DMS 273 (cell line): ENCODE results near the gene METTL23.
A peak's percentile ranks its signal among the peaks of the same experiment; 100 is the strongest.
"Not testable (repeated sequence)": the region's sequence is repeated elsewhere in the genome, so short reads cannot be mapped to it uniquely, and the experiment has no call there.

Experiments used
- DNase-seq: peaks from one replicate; lab custom pipeline; 2025; ENCODE audit not compliant: unreplicated experiment; lab: John Stamatoyannopoulos, UW

The METTL23 gene

DNA sequence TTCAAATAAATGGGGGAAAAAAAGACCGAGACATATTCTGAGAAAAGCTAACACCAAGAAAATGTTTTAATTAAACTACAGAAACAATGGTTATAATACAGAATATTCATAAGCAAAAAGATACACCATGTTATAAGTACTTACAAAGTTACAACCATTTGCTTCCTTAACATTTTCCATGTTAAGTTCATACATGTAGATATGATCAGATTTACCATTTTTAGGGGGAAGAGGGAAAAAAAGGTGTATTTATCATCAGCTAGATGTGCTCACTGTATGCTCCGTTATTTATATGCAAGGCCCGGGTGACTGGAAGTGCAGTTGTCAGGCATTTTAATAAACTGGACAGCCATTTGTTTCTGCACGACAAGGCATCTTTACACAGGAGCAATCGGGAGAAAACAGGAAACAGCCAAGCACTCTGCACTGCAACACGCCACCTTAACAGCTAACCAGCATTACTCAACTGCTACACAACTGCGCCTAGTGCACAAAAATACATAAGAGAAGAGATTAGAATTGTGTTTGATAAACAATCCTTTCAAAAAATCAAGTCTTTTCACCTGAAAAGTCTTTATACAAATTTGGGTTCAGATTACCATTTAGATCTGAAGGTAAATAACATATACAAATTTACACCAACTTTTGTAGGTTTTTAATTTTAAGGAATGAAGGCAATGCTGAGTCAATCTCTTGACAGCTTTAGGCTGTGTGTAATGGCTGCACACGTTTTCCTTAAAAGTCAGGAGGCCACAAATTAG lies 7.6 kb downstream of the METTL23 start:
- DNase-seq = peak; percentile 32

DNA sequence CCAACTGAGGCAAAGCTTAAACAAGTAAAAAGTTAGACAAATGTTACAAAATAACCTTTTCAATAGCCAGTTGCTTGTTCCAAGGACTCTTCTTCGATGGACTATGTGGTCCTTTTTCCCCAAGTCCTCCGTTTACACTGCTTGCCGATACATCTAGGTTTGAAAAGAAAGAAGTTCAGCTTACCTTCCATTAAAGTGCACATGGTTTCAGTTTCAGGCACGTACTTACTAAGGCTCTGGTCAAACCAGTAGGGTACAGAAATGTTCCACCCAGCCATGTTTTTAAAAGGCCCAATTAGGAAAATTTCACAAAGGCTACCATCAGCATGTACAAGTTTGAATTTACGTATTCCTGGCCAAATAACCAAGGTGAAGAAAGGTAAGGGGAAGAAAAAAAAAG lies 8.4 kb downstream of the METTL23 start:
- peak; percentile 51 for DNase-seq

DNA sequence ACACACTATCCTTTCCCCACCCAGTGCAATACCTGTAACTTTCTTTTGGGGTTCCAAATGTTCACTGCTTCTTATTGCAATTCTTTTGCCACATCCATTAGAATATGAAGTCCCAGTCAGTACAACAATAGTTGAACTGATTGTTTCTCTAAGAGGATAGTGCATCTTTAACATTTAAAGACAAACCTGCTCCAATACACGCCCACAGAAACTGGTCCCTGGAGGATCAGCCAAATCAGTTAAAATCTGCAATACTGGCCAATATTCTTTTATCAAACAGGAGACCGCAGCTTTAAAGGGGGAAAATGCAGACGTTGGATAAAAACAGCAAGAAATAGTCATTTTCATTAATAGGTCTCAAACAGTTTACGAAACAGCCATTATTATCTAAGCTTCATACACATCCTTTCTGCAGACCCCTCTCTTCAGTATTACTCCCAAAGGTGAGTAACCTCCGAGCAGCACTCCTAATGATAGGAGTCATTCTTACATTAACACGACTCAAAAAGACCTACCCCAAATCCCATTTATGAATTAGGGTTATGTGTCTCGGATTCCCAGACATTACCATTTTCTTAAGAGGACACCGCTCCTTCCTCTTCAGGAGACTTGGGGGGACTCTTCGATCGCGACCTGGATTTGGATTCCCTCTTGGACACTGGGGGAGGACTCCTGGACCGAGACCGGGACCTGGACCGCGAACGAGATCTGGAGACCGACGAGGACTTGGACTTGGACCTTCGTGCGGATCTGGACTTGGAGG lies 9.1 kb downstream of the METTL23 start:
- no peak for DNase-seq

DNA sequence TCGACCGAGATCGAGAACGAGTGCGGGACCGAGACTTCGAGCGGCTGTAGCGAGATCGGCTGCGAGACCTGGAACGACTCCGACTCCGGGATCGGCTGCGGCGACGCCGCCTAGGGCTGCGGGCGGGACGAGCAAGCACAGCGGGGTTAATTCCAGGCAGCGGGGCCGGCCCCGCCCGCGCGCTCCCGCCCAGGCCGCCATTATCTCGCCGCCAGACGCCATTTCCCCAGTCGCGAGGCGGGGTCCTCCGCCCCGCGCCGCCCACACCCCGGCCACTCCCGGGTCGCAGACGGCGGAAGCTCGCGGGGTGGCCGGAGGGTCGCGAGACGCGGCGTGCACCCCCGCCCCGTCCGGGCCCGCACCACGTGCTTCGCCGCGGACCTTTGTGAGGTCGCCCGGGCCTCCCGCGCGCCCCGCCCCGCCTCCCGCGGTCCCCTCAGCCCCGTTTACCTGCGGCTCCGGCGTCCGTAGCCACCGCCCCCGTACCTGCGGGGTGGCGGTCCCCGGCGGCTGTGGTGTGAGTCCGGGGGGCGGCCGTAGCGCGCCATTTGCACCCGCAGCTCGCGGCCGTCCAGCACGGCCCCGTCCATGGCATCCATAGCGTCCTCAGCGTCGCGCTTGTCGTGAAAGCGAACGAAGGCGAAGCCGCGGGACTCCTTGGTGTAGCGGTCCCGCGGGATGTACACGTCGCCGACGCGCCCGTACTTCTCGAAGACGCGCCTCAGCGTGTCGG lies 9.9 kb downstream of the METTL23 start:
- peak; percentile 63 for DNase-seq

DNA sequence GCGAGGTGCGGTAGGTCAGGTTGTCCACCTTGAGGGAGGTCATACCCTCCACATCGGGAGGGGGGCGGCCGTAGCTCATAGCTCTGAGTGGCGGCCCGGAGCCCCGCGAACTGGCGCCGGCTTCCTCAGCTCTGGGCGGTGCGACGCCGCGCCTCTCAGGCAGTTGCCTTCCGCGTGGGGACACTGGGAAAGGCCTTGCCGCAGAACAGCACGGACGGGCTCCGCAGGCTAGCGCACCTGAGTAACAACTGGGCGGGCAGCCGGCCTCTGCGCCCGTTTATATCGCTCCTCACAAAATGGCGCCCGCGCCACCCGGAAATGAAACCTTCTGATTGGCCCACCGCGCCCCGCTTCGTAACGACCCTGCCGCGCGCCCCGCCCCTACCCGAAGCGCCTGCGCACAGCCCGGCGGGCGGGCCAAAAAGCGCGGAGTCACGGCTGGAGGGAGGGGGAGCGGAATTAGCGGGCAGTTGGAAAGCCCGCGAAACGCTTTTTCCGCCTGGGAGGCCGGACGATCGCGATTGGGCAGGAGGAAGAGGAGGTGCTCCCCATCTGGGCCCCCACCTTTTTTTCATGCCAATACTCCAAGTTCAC lies 10.5 kb downstream of the METTL23 start, which contains the start of gene SRSF2:
TSS of gene SRSF2 (minus strand) at position 250 of the 594 bp plus-strand sequence. CDS start at position 79, 171 bp downstream.
- peak; percentile 100 for DNase-seq

DNA sequence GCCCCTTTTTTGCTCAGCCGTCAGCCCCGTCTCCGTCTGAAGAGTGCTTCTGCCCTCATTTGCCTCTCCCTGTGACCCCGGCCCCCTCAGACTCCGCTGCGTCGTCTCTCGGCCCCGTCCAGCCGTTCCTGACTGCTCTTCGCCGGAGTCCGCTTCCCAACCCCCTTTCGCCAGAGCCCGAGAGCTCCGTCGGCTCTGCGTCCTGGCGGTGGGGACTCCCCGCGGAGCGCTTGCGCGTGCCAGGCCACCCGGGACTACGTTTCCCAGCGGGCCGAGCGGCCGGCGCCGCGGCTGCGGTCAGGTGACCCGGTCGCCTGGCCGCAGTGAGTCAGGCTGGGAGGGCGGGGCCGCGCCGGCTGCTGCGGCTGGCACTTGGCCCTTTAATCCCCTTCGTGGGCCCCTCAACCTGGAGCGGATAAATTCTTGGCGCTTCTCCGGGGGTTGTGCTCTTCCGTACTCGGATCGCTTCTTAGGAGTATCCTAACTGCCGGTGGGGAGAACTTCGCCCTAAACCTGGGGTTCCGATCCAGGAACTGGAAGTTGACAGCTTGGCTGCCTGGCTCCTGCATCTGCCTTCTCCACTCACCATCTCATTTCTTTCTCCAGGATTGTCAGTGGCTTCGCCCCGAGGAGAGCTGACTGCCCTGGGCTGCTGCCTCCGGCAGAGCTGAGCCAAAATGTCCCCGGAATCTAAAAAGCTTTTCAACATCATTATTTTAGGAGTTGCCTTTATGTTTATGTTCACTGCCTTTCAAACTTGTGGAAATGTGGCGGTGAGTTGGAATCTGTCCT lies 11.2 kb downstream of the METTL23 start, which contains the start of gene MFSD11:
TSS of gene MFSD11 (plus strand) at position 444 of the 792 bp plus-strand sequence. CDS start at position 678, 234 bp downstream.
- peak; percentile 98 for DNase-seq

DNA sequence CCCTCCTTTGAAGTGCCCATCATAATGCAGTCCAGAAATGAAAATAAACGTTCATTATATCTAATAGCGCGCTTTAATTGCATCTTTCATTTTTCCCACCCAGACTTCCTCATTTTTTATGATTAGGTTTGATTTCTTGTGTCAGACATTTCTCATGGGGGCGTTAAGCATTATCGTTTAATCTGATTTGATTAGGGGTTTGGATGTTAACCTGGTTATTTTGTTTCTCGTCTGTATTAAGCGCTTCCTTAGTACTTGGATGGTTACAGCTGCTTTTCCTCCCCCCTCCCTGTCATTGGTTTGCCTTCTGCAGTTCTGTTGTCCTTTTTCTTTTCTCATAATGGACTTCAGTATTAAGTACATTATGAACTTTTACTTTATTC lies 11.8 kb downstream of the METTL23 start:
- DNase-seq = peak; percentile 34

DNA sequence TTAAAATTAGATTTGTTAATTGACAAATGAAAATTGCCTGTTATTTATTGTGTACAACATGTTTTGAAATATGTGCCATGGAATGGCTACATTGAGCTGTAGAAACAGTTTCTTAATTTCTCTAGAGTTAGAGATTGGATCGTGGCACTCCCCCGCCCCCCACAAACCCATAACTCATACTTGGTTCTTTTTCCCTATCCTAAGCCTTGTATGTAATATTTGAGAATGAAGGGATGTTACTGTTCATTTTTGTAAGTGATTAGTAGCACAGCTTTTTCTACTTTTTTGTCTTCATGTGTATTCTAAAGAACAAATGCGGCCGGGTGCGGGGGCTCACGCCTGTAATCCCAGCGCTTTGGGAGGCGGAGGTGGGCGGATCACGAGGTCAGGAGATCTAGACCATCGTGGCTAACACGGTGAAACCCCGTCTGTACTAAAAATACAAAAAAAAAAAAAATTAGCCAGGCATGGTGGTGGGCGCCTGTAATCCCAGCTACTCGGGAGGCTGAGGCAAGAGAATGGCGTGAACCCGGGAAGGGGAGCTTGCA lies 13.0 kb downstream of the METTL23 start:
- not testable (repeated sequence) for DNase-seq

DNA sequence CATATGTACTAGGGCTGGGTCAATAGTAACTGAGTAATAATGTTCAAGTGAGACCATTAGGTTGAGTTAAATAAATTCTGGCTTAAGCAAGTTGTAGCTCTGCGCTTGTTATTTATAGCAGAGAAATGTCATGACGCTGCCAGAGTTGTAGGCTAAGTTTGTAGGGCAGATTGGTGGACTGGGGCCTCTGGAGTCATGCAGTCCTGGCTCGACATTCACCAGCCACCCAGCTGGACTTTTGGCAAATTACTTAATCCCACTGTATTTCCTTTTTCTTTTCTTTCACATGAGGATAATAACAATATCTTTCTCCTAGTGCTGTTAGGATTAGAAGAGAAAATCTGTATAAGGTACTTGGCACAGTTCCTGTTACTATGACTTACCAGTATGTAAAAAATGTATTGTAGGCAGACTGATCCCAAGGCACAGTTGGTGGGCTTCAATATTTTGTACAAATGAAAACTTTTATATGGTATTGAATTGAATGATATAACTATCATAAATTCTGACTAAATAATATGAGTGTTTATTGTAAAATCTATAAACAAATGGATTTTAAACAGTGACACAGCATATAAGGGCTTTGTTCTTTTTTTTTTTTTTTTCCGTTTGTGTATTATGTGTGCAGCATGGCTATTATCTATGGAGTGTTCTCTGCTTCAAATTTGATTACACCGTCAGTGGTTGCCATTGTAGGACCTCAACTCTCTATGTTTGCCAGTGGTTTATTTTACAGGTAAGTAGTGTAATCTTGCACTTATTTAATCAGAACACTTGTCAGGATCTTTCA lies 13.9 kb downstream of the METTL23 start:
- no peak for DNase-seq

DNA sequence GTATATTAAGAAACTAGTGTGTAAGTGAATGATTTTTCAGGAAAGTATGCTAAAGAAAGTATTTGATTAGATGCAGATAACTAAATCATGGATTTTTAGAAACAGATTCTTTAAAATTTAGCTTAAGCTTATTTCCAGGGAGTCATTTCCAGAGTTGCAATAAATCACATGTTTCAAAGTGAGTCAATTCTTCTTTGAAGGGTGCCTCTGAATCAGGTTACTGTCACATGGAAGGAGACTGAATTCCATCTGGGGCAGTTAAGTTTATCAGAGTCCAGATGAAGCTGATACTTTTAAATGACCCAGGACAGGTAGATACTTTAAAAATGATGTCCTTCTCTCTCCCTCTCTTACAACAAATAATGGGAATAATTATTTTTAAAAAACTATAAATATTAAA lies 16.3 kb downstream of the METTL23 start:
- no peak for DNase-seq

DNA sequence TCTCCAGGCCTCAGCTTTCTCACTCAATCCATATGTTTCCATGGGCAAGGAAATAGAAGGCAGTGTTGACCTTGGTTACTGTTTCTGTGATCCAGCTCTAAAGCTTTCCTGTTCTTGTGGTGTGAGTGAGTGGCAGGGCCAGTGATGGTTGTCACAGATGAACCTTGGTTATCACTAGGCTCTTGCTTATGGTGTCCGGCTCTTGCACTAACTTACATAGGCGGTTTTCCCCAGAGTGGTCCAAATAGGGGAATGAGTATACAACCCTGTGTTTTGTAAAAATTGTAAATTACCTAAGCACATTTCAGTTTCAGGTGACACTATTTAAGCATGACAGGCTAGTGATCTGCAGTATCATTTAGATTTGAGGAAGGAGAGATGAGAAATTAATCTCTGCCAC lies 18.1 kb downstream of the METTL23 start:
- no peak for DNase-seq

DNA sequence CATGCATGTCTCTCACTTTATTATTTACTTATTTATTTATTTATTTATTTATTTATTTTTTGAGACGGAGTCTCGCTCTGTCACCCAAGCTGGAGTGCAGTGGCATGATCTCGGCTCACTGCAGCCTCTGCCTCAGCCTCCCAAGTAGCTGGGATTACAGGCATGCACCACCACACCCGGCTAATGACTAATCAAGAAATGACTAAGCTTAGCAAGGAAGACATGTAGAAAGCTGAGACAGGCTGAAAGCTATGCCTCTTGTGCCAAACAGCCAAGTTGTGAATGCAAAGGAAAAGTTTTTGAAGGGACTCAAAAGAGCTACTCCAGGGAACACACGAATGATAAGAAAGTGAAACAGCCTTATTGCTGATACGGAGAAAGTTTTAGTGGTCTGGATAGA lies 19.1 kb downstream of the METTL23 start:
- DNase-seq = not testable (repeated sequence)

DNA sequence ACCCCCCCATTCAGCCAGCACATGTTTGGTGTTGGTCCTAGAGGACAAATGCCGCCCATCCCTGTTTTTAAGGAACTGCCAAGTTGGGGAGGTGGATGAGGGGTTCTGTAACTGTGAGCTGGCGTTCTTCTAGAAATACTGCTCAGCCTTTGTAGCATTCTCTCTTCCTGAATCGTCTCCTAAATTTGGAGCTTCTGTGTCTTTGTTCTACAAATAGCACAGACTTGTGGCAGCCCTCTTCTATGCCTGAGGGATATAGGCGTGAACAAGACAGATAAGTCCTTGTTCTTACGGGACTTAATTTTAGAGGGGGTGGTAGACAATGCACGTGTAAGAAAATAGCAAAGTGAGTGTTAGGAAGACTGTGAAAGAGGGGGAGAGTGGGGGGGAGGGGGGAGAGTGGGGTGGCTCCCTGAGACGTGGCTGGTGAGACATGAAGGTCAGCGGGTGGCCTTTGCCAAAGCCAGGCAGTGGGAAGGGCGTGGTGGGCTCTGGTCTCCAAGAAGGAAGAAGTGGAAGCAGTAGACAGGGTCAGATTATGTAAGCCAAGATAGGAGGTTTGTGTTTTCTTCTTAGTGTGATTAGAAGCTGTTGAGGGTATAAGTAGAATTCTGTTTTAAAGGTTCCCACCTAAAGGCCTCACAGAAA lies 21.2 kb downstream of the METTL23 start:
- DNase-seq = no peak

DNA sequence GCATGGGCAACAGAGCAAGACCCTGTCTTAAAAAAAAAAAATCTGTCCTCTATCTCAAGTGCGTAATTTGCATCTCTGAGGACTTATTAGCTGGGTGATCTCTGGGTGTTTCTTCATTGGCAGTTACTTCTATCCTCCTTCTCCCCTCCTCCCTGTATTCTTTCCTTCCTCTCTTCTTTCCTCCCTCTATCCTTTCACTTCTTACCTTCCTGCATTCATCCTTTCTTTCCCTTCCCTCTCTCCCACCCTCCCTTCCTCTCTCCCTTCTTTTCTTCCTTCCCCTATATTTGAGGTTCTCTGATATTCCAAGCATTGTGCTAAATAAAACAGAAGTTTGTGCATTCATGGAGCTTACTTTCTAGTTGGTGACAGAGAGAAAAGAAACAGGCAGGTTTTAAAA lies 22.0 kb downstream of the METTL23 start:
- no peak for DNase-seq

DNA sequence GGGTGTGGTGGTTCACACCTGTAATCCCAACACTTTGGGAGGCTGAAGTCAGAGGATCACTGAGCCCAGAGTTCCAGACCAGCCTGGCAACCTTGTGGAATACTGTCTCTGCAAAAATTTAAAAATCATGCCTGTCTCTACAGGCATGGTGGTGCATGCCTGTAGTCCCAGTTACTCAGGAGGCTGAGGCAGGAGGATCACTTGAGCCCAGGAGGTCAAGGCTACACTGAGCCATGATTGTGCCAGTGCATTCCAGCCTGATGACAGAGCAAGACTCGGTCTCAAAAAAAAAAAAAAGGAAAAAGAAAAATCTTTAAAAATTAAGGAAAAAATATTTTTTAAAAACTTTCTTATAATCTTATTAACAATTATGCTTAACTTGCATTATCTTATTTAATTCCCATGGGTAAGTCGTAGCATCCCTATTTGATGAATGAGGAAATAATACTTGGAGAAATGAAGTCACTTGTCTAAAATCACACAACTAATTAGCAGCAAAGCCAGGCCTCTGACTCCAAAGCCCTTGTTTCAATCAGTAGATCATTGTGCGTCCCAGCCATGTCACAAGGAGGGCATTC lies 24.9 kb downstream of the METTL23 start:
- no peak for DNase-seq

DNA sequence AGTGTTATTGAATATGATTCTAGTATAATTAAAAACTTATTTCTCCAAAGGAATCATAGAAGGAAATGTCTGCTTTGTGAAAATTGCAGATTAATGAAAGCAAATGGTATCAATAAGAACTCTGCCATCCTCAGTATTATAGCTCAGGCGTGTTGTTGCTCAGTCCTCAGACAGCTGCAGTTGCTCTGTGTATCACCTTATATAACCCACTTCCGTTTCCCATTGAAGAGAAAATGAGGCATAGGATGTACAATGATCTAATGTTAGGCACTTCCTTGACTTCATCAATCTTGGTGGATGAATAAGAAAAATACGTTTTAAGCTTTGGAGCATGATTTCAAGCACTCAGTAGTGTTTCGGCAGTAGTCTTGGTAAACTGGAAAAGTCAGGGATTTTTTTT lies 25.4 kb downstream of the METTL23 start:
- DNase-seq = no peak

DNA sequence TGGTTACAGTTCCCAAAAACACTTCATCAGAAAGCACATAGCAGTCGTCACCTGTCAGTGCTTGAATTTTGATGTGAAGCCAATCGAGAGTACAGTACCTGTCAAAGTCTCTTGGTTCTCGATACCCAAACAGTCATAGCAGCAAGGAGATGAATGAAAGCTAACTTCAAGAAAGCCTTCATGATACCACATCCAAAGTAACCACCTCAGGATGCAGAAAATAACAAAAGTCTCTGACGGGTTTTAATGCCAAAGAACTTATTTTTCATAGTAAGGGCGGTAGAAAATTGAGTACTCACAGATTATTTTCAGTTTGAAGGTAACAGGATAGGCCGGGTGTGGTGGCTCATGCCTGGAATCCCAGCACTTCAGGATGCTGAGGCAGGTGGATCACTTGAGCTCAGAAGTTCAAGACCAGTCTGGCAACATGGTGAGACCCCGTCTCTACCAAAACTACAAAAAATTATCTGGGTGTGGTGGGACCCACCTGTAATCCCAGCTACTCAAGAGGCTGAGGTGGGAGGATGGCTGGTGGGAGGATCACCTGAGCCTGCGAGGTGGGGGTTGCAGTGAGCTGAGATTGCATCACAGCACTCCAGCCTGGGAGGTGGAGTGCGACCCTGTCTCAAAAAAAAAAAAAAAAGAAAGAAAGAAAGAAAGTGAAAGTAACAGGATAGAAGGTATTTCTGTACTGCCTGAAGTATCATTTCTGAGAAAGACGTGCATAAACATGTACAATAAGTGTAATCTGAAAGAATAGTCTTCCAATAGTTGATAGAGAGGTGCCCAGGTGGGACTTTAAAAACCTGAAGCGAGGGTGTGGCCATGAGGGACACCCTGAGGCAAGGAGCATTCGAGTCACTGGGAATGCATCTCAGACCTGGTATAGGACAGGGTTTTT lies 26.7 kb downstream of the METTL23 start:
- no peak for DNase-seq
